Neural crest cell (in vitro differentiated cells): ENCODE measurements around the gene DHDH. TPM values are rescaled to one million over a fixed set of nuclear protein-coding genes. Genes with fewer than 3 reads are reported as not detected.
"Not testable (repeated sequence)": the region's sequence is repeated elsewhere in the genome, so short reads cannot be mapped to it uniquely, and the experiment has no call there.

Experiments used
- DNase-seq: peaks from one replicate; pipeline ENCODE4 v3.0.0; 2021; ENCODE audit warnings: low read depth, mixed read lengths, low spot score
- H3K27ac Mint-ChIP-seq: one replicate; pipeline ENCODE4 v1.8.0; 2021; ENCODE audit warnings: mild to moderate bottlenecking, mixed read lengths; ENCODE audit not compliant: unreplicated experiment
- H3K27me3 Mint-ChIP-seq: 2 replicates; pipeline ENCODE4 v1.8.0; 2021; ENCODE audit warnings: low read depth, mild to moderate bottlenecking, mixed read lengths
- H3K36me3 Mint-ChIP-seq: 2 replicates; pipeline ENCODE4 v1.8.0; 2021; ENCODE audit warnings: low read depth, mild to moderate bottlenecking, mixed read lengths
- H3K4me1 Mint-ChIP-seq: 2 replicates; pipeline ENCODE4 v1.8.0; 2021; ENCODE audit warnings: mixed read lengths
- H3K4me3 Mint-ChIP-seq: one replicate; pipeline ENCODE4 v1.8.0; 2021; ENCODE audit warnings: mild to moderate bottlenecking, mixed read lengths
- H3K9me3 Mint-ChIP-seq: 2 replicates; pipeline ENCODE4 v1.8.0; 2021; ENCODE audit warnings: mixed read lengths
- CTCF ChIP-seq: fragments of 200-600 bp; sonication (generic); conservative IDR thresholded peaks from 2 replicates; pipeline ENCODE4 v1.5.0; 2021; ENCODE audit warnings: antibody characterized with exemption, mild to moderate bottlenecking
- long read RNA-seq: library from polyadenylated mRNA; unstranded; transcript quantifications from one replicate; pipeline ENCODE4 v2.0.0, GENCODE V29; 2020
- total RNA-seq: library from RNA; stranded (reverse); gene quantifications from 2 replicates; pipeline ENCODE4 v1.2.1, GENCODE V29; 2021

Gene DHDH
- 0.47 and 0.82 TPM in 2 replicates for total RNA-seq
- long read RNA-seq, result 0 reads

- peaks cover 39% of the 10 kb centered on the region for H3K27me3 Mint-ChIP-seq
- no peaks in the 10 kb centered on the region for H3K9me3 Mint-ChIP-seq
- TF ChIP-seq CTCF, result no peak
- H3K4me1 Mint-ChIP-seq, result peaks cover 19% of the 10 kb centered on the region
- H3K4me3 Mint-ChIP-seq, result peak within 1 kb of the TSS; percentile 77
- H3K27ac Mint-ChIP-seq, result no peak within 1 kb of the TSS
- DNase-seq, result peak; percentile 62
- H3K36me3 Mint-ChIP-seq, result no peaks in the 10 kb centered on the region
These were observed at the start of gene DHDH for GRCh38 chr19:48933382-48933932. Gene DHDH, plus strand, starts transcription at chr19:48933699. Its CDS starts 23 bp downstream, at chr19:48933722.

GRCh38 chr19:48883726-48884125, 49.8 kb upstream of the DHDH start:
- no peaks in the 10 kb centered on the region for H3K4me1 Mint-ChIP-seq
- H3K36me3 Mint-ChIP-seq, result peaks cover under 1% of the 10 kb centered on the region
- DNase-seq, result no peak
- no peak overlapping the region for H3K4me3 Mint-ChIP-seq
- no peaks in the 10 kb centered on the region for H3K9me3 Mint-ChIP-seq
- no peaks in the 10 kb centered on the region for H3K27me3 Mint-ChIP-seq
- no peak overlapping the region for H3K27ac Mint-ChIP-seq
- no peak for TF ChIP-seq CTCF

- no peaks in the 10 kb centered on the region for H3K36me3 Mint-ChIP-seq
- H3K4me3 Mint-ChIP-seq, result no peak overlapping the region
- H3K4me1 Mint-ChIP-seq, result no peaks in the 10 kb centered on the region
- no peaks in the 10 kb centered on the region for H3K9me3 Mint-ChIP-seq
- TF ChIP-seq CTCF, result no peak
- DNase-seq, result no peak
- no peak overlapping the region for H3K27ac Mint-ChIP-seq
- H3K27me3 Mint-ChIP-seq, result no peaks in the 10 kb centered on the region
These were observed 45.5 kb upstream of the DHDH start for GRCh38 chr19:48887861-48888612.

- H3K4me3 Mint-ChIP-seq, H3K27ac Mint-ChIP-seq, DNase-seq, H3K36me3 Mint-ChIP-seq, H3K27me3 Mint-ChIP-seq, H3K4me1 Mint-ChIP-seq, H3K9me3 Mint-ChIP-seq: not testable (repeated sequence)
These were observed 44.0 kb upstream of the DHDH start for GRCh38 chr19:48889496-48889895.

- H3K36me3 Mint-ChIP-seq, result no peaks in the 10 kb centered on the region
- no peaks in the 10 kb centered on the region for H3K9me3 Mint-ChIP-seq
- no peaks in the 10 kb centered on the region for H3K27me3 Mint-ChIP-seq
- H3K4me3 Mint-ChIP-seq, result no peak overlapping the region
- no peak for DNase-seq
- no peak overlapping the region for H3K27ac Mint-ChIP-seq
- TF ChIP-seq CTCF, result no peak
- H3K4me1 Mint-ChIP-seq, result no peaks in the 10 kb centered on the region
These were observed 42.9 kb upstream of the DHDH start for GRCh38 chr19:48890551-48890950.

GRCh38 chr19:48895226-48895625, 38.3 kb upstream of the DHDH start:
- no peak for TF ChIP-seq CTCF
- Mint-ChIP-seq H3K27ac (no peak overlapping the region), H3K4me3 (no peak overlapping the region), H3K4me1 (peaks cover 10% of the 10 kb centered on the region), H3K27me3 (no peaks in the 10 kb centered on the region), H3K9me3 (no peaks in the 10 kb centered on the region), H3K36me3 (no peaks in the 10 kb centered on the region)
- no peak for DNase-seq
